Measurements from ENCODE around the gene DOCK8. TPM values are rescaled to one million over a fixed set of nuclear protein-coding genes. Genes with fewer than 3 reads are reported as not detected.

Gene DOCK8
- total RNA-seq, 3 donors from 2014 or later: 18.4 to 34.1 (median 20.8) TPM

DNA sequence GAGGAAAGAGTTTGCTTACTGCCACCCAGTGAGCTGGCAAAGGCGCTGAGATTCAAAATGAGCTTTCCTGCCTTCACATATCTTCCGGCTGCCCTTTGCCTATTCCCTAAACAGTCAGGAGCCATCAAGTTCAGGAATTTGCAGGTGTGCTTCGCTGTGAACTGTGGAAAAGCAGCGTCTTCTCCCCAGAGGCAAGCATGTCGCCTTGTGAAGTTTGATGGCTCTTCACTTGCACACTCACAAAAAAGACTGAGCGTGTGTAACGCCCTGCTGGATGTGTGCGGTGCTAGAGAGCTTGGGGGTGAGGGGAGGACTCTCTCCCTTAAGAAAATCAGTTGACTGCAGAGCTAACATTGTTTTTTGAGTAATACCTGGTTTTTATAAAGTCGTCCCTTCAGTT is 288.7 kb downstream of the DOCK8 start:
- peak overlapping the region in 2 of 3 donors; percentile 76 to 86 for H3K4me3 ChIP-seq
- no peaks in the 10 kb centered on the region for H3K36me3 ChIP-seq
- DNase-seq (ENCODE audit: low spot score in 2 of 2): no peak
- no peak overlapping the region for H3K27ac ChIP-seq
- intact Hi-C loops (cut with DNase I; ENCODE audit: low total_unique reads): no loop called here
- H3K27me3 ChIP-seq: no peaks in the 10 kb centered on the region
- no peaks in the 10 kb centered on the region for H3K9me3 ChIP-seq
- peaks cover 0 to 4% of the 10 kb centered on the region in 2 donors for H3K4me1 ChIP-seq
- no peak for TF ChIP-seq POLR2AphosphoS5 (IDR thresholded peaks at IDR 0.05)
- TF ChIP-seq, protein P1, sequence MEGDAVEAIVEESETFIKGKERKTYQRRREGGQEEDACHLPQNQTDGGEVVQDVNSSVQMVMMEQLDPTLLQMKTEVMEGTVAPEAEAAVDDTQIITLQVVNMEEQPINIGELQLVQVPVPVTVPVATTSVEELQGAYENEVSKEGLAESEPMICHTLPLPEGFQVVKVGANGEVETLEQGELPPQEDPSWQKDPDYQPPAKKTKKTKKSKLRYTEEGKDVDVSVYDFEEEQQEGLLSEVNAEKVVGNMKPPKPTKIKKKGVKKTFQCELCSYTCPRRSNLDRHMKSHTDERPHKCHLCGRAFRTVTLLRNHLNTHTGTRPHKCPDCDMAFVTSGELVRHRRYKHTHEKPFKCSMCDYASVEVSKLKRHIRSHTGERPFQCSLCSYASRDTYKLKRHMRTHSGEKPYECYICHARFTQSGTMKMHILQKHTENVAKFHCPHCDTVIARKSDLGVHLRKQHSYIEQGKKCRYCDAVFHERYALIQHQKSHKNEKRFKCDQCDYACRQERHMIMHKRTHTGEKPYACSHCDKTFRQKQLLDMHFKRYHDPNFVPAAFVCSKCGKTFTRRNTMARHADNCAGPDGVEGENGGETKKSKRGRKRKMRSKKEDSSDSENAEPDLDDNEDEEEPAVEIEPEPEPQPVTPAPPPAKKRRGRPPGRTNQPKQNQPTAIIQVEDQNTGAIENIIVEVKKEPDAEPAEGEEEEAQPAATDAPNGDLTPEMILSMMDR (IDR thresholded peaks at IDR 0.05): no peak
- TF ChIP-seq POLR2A (IDR thresholded peaks at IDR 0.05): no peak

- DNase-seq (ENCODE audit: low spot score in 2 of 2): peak; percentile 50 to 73
- TF ChIP-seq POLR2A (IDR thresholded peaks at IDR 0.05): no peak
- TF ChIP-seq POLR2AphosphoS5 (IDR thresholded peaks at IDR 0.05): no peak
- TF ChIP-seq, protein P1 (IDR thresholded peaks at IDR 0.05): no peak
- peak within 1 kb of the TSS; percentile 82 to 91 for H3K27ac ChIP-seq
- peaks cover 0 to 4% of the 10 kb centered on the region in 2 donors for H3K4me1 ChIP-seq
- H3K36me3 ChIP-seq: no peaks in the 10 kb centered on the region
- H3K9me3 ChIP-seq: no peaks in the 10 kb centered on the region
- intact Hi-C loops (cut with DNase I; ENCODE audit: low total_unique reads): no loop called here
- peak within 1 kb of the TSS; percentile 68 to 86 (median 76) for H3K4me3 ChIP-seq
- no peaks in the 10 kb centered on the region for H3K27me3 ChIP-seq
Measured at GRCh38 chr9:503881-504852, 289.5 kb downstream of the DOCK8 start, which contains the start of gene KANK1. KANK1 (plus strand) TSS chr9:504695.

GRCh38 chr9:504921-505740 is 290.5 kb downstream of the DOCK8 start:
- no peak for TF ChIP-seq POLR2AphosphoS5 (IDR thresholded peaks at IDR 0.05)
- TF ChIP-seq, protein P1 (IDR thresholded peaks at IDR 0.05): no peak
- TF ChIP-seq POLR2A (IDR thresholded peaks at IDR 0.05): no peak
- Histone ChIP-seq H3K36me3 (no peaks in the 10 kb centered on the region), H3K27me3 (no peaks in the 10 kb centered on the region), H3K4me3 (peak overlapping the region; percentile 68 to 86 (median 76)), H3K27ac (peak overlapping the region; percentile 82 to 91), H3K9me3 (no peaks in the 10 kb centered on the region), H3K4me1 (peaks cover 0 to 4% of the 10 kb centered on the region in 2 donors)
- intact Hi-C loops (cut with DNase I; ENCODE audit: low total_unique reads): no loop called here
- DNase-seq (ENCODE audit: low spot score in 2 of 2): no peak

DNA sequence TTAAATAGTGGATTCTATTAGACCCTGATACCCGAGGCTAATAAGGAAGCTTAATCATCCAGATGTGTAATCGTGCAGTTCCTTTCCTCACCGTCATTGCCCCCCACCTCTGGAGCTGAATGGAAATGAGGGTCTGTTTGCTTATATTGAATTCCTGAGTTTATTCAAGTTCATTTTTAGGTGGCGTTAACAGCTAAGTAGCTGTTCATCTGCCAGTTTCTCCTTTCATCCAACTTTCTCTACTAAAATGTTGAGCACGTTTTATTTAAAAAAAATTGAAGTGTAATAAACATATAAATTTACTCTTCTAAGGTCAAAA is 291.0 kb downstream of the DOCK8 start:
- H3K27ac ChIP-seq: peak overlapping the region; percentile 82 to 91
- intact Hi-C loops (cut with DNase I; ENCODE audit: low total_unique reads): no loop called here
- no peak for TF ChIP-seq POLR2A (IDR thresholded peaks at IDR 0.05)
- TF ChIP-seq, protein P1 (IDR thresholded peaks at IDR 0.05): peak in 1 of 3 donors; percentile 10

More for the DNA sequence above, 291.0 kb downstream of the DOCK8 start:
- no peak for DNase-seq (ENCODE audit: low spot score in 2 of 2)
- Histone ChIP-seq H3K4me1 (peaks cover 0 to 4% of the 10 kb centered on the region in 2 donors), H3K4me3 (peak overlapping the region; percentile 68 to 86 (median 76)), H3K36me3 (no peaks in the 10 kb centered on the region), H3K27me3 (no peaks in the 10 kb centered on the region), H3K9me3 (no peaks in the 10 kb centered on the region)
